GM18502 (cell line): ENCODE results near the gene ASF1A.

ENCODE experiments used
- ATAC-seq: cut with Tn5 transposase; IDR thresholded peaks from one replicate; pipeline ENCODE4 v1.9.1; 2021; ENCODE audit warnings: mild to moderate bottlenecking; ENCODE audit not compliant: unreplicated experiment, poor library complexity

ASF1A gene

DNA sequence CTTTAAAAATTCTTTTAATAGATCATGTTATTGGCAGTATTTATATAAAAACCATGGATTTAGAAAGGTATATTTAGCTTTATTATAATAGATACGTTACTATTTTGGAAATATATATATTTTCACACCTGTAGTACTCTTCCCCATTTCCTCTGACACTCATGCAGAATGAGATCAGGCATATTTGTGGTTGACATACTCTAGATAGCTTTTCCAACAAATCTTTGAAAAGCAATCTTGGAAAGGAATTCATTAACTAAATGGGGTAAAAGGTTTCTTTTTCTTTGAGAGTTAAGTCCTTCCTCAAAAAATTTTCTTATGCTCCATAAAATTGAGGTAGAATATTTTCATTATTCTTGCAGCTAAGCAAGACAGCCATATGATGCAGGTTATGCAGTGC, 14.5 kb downstream of the ASF1A start:
- no peak for ATAC-seq

DNA sequence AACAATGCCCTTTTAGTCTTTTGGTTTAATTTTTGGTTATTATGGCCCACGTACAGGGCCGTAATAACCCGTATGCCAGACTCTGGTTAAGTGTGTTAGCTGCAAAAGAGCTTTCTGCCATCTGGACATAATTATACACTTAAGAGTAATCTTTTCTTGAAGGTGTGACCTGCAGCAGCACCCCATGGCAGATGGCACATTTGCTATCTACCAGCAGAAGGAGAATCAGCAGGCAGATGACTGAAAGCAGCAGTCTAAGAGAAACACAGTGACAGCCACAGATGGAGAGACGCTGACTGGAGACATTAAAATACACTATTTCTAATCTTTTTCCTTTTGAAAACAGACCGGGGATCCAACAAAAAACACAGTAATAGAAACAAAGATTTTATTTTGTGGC, 18.7 kb downstream of the ASF1A start:
- ATAC-seq, result no peak

DNA sequence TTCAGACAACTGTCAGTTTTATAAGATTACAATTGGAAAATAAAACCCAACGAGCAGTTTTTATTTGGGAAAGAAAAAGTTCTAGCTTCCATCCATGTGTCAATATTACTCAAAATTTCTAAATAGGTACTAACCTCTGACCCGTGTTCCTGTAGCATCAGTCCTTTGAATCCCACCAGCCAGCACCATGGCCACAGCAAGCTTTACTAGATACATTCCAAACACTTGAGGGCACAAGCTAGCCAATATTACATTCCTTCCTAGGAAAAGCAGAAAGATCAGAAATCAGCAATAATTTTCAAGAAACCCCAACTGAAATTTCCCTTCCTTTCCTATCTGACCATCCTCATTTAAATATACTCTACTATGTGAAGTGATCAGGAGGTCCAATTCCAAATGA, 19.2 kb downstream of the ASF1A start:
- no peak for ATAC-seq

DNA sequence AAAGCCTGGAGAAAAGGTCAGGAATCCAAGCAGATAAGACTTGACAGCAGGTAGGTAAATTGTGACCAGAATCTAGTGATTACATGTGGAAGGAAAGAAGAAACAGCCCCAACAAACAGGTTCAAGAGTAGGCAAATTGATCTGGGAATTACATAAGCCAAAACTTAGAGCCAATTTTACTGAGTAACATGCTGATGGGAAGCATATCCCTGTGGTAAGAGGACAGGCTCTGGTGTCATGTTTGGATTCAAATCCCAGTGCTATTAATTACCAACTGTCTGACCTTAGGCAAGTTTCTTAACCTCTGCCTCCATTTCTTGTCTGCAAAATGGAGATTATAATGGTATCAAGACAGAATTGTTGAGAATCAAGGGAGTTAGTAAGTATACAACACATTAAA, 20.6 kb downstream of the ASF1A start:
- ATAC-seq, result no peak

DNA sequence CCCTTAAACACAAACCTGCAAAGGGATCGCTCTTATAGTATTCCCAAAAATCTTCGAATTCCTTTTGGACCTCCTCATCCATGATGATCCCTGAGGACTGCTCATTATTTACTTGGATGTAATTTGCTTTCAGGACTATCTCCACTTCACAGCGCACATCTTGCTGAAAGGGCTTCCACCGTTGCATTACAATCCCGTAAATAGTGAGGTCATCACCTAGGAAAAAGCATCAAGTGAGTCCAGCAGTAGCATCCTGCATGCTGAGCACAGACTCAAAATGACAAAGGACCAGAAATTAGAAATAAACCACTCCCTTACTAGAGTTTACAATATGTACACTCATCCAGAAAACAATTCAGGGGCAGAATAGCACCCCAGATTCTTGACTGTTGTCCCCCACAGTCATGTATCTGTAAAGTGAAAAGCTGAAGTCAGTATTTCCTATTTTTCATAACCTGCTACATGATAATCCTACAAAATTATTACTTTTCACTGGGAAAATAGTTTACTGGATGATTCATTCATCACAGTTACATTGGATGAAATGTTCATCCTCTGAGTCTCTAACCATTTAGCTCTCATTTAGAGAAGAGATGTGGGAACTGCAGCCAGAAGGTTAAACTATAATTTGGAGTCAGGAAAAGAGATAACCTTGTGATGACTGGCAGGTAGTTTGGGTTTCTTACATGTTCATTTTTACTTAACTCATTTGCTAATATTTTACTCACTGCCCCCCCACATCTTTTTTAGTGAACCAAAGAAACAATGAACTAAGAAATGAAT, 23.8 kb downstream of the ASF1A start:
- ATAC-seq, result no peak

DNA sequence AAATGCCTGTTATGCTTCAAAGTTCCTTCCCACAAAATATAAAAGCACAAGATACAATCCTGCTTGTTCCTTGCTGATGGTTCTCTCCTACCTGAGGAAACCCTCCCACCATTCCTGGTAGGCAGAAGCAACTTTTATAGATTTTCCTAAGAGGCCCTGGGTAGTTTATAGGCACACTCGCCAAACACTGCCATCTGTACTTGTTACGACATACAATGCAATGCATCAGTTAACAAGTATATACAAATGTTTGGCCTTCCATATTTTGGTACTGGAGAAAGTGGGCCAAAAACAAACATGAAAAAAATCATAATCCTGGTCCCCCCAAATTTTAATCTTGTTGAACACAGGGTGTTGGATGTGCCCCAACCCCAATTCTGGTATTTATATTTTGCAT, 24.4 kb downstream of the ASF1A start:
- no peak for ATAC-seq

DNA sequence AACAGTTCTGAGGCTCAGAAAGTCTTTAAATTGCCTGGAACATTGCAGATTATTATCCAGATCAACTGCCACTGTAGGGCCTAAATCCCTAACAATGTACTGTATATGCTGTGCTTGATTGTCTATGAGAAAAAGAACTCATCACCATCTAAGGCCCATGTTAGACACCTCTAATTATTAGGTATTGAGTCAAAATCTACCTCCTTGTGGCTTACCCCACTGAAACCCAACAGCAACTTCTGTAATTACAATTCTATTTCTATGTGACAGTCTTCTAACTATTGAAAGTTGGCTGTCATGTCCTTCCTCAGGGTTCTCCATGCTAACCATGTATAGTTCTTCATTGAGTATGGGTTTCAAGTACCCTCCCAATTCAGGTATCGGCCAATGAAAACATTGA, 27.1 kb downstream of the ASF1A start:
- no peak for ATAC-seq

DNA sequence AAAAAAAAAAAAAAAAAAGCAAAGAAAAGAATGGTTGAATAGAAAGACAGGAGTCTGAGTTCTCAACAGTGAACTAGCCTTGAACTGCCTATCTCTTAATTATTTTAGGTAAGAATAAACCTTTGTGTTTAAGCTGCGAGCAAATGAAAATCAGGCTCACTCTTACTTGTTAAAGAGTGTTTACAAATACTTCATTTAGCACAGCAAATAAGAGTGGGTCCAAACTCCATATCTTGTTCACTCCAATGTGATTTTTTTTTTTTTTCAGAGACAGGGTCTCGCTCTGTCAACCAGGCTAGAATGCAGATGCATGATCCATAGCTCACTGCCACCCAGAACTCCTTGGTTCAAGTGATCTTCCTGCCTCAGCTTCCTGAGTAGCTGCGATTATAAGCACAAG, 29.1 kb downstream of the ASF1A start:
- ATAC-seq, result no peak

DNA sequence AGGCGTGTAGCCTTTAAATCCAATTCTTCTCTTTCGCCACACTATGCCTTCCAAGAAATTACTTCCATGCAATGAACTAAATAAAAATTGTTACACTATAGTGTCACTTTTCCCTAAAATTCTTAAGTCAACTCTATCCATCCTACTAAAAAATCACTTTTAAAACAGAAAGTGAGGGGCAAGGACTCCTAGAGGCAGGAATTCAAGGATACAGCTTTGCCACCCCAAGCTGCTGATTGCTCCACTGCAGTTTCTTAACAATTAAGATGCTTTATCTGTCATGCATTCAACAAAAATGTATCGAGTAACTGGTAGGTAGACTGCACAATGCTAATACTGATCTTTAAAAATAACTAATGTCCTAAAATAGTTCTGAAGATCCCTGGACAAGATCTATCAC, 36.7 kb downstream of the ASF1A start:
- no peak for ATAC-seq

DNA sequence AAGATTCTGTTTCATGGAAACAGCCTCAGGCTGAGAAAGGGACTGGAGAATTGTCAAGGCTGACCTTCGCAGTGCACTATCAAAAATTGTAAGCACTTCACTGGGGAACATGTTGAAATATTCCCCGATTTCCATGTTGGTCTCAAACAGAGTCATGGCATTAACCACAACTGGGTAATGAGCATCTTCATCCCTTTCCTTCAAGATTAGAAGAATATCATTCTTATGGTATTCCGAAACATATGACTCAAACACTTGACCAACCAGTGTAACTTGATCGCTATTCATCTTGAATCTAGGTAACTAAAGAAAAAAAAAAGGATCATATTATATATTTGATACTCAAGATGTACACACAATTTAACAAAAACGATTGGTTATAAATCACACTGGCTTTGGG, 37.5 kb downstream of the ASF1A start:
- ATAC-seq, result no peak

DNA sequence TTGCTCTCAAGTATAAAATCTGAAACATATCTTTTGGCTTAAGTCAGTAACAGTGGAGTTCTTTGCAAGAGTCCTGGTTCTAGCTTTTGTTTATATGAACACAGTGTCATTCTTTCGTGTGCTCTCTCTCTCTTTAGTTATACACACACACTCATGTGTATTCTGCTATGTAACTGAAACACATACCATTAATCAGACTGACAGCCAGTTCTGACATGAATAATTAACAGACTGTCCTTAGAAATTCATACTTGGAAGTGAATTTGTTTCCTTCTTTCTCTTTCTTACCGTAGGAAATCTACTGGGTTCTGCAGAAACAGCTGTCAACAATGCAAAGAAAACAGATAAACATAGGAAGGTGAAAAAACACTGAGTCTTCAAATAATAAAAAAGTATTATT, 38.5 kb downstream of the ASF1A start:
- ATAC-seq, result no peak

DNA sequence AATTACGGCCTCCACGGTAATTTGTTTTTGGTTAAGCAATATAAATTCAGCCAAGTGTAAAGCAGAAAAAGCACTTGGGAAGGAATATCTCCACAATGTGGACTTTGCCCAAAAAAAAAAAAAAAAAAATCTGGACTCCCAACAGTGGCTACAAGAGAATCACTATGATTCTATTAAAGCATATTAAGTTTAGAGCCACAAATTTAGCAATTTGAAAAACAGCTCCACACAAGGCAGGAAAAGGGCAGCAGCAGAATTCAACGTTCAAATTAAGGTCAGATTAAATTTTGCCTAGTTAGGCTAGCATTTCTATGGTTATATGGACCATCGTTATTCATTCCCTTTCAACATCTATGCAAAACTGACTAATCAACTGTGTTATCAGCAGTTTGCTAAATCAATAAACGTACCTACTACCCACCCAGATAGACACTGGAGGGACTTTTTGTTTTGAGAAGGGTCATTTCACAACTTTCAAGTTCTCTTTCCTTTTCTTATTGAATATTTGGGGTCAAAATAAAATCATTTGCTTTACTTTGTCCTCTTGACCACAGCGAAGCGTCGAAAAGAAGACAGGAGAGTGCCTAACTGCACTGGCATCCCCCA, 40.0 kb downstream of the ASF1A start:
- ATAC-seq, result peak; percentile 4

DNA sequence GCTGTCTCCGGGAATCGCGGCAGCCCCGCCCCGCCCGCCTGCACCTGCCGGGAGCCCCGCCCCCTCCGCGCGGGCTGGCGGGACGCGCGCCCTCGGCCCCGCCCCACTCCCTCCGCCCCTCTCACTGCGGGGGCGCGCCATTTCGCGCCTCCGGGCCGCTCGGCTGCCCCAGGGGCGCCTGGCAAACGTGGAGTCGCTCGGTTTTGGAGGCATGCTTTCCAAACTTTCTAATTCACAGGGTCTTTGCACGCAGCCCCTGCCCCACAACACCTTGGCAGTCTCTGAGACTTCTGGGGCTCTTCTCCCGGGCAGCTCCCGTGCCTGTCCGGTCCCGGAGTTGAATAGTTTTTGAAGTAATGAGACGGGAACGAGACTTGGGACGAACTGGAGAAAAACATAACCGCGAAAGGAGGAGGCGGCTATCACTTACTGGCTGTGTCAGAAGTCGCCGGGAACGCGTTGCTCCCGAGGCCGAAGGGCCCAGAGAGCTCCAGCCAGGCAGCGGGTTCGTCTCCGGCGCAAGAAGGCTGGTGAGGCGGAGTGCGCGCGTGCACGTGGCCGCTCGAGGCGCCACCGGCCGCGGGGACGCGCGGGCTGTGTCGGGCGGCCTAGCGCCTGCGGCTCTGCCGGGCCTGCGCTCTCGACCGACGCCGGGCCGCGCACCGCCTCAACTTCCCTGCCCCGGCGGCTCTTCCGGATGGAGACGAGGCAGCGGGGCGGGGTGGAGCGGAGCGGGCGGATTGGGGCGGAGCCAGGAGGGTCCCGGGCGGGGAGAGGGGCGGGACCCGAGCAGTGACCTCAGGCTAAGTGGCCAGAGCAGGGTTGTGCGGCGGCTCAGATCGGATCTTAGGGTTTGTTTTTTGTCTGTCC, 40.7 kb downstream of the ASF1A start, which contains the start of gene MCM9:
Gene MCM9 (minus strand): TSS at position 699 of the 870 bp plus-strand sequence. CDS start 3,436 bp downstream, outside the sequence.
- ATAC-seq, result peak; percentile 97

DNA sequence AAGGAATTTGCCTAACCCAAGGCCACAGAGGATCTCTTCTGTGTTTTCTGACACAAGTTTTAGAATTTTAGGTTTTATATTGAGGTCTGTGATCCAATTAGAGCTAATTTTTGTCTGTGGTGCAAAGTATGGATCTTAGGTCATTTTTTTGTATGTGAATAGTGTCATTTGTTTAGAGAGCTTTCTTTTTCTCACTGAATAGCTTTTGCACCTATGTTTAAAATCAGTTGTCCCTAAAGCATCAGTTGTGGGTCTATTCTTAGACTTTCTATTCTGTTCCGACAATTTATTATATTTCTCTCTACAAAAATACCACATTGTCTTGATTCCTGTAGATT, 41.3 kb downstream of the ASF1A start:
- peak; percentile 12 for ATAC-seq

DNA sequence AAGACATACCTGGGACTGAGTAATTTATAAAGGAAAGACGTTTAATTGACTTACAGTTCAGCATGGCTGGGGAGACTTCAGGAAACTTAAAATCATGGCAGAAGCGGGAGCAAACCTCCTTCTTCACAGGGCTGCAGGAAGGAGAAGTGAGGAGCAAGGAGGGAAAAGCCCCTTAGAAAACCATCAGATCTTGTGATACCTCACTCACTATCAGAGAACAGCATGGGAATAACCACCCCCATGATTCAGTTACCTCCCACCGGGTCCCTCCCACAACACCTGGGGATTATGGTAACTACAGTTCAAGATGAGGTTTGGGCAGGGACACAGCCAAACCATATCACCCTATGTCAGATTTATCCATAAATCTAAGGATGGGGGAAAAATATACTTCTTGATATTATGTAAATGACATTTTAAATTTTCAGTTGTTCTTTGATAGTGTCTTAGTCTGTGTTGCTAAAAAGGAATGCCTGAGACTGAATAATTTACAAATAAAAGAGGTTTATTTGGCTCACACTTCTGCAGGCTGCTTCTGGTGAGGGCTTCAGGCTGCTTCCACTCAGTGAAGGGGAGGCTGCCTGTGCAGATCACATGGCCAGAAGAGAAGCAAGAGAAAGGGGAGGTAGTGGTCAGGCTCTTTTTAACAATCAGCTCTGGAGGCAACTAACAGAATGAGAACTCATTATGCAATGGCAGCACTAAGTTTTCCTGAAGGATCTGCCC, 42.2 kb downstream of the ASF1A start:
- no peak for ATAC-seq

DNA sequence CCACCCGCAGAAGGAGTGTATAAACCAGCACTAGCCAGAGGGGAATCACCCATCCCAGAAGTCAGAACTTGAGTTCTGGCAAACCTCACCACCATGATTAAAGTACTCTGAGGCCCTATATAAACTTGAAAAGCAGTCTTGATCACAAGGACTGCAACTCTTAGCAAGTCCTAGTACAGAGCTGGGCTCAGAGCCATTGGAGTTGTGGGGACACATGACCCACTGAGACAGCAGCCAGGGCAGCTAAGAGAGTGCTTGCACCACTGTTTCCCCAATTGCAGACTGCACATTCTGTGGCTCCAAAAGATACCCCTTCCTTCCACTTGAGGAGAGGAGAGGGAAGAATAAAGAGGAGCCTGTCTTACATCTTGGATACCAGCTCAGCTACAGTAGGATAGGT, 45.7 kb downstream of the ASF1A start:
- ATAC-seq, result no peak

DNA sequence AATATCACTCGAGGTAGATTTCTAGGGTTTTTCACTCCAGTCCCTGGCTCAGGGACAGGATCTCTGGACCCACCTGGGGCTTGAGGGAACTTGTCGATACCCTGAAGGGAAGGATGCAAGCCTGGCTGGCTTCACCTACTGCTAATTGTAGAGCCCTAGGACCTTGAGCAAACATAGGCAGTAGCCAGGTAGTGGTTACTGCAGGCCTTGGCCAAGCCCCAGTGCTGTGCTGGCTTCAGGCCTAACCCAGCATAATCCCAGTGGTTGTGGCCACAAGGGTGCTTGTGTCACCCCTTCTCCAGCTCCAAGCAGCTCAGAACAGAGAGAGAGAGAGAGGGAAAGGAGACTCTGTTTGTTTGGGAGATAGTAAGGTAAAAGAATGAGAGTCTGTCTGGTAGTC, 46.8 kb downstream of the ASF1A start:
- no peak for ATAC-seq

DNA sequence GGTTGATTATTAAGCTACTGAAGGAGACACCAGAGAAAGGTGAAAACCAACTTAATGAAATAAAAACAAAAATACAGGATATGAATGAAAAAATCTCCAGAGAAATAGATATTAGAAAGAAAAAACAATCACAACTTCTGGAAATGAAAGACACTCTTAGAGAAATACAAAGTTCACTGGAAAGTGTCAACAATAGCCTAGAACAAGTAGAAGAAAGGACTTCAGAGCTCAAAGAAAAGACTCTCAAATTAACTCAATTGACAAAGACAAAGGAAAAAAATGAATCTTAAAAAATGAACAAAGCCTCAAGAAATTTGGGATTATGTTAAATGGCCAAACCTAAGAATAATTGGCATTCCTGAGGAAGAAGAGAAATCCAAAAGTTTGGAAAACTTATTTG, 51.3 kb downstream of the ASF1A start:
- ATAC-seq, result no peak

DNA sequence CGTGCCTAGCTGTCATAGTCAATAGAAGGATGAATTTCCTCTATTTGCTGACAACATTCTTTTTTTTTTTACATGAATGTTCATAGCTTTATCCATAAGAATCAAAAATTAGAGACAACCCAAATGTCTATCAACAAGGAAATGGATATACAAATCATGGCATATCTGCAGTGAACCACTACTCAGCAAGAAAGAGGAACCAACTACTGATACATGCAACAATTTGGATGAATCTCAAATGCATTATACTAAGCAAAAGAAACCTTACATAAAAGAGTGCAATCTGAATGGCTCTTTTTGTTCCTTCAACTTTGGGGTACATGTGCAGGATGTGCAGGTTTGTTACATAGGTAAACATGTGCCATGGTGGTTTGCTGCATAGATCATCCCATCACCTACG, 58.7 kb downstream of the ASF1A start:
- peak; percentile 46 for ATAC-seq

DNA sequence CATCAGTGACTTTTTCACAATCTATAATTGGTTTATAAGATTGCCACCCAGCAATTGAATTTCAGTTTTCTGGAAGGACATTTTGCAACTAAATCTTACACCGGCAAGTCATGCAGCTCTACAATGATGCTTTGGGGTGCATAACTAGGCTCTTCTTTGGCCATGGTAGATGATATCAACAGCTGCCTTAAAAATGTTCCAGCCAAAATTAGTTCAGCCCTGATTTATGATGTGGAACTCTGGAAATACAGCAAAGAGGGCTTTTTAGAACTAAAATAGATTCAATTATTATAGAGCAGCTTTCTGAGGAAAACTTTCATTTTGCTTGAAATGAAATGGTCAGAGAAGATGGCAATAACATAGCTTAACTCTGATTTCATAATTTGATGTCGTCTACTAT, 59.4 kb downstream of the ASF1A start:
- no peak for ATAC-seq
